ENCODE data around the gene P2RY14. TPM values are rescaled to one million over a fixed set of nuclear protein-coding genes. Genes with fewer than 3 reads are reported as not detected.

The P2RY14 gene
- total and polyA plus RNA-seq, 4 donors = 2.1 to 11.0 (median 2.5) TPM

GRCh38 chr3:151297429-151297828, 19.1 kb upstream of the P2RY14 start:
- Histone ChIP-seq H3K4me3 (no peak overlapping the region), H3K36me3 (ENCODE audit: control insufficient read depth in 4 of 4, insufficient read depth in 4 of 4, low read length in 4 of 4) (no peaks in the 10 kb centered on the region), H3K9ac (ENCODE audit: insufficient read depth in 1 of 2, low read length in 2 of 2) (no peak overlapping the region), H3K4me1 (ENCODE audit: control insufficient read depth in 5 of 5, insufficient read depth in 5 of 5, low read length in 5 of 5) (no peaks in the 10 kb centered on the region), H3K9me3 (ENCODE audit: control insufficient read depth in 4 of 4, insufficient read depth in 3 of 4, low read length in 3 of 4) (no peaks in the 10 kb centered on the region), H3K27me3 (ENCODE audit: control insufficient read depth in 3 of 3, insufficient read depth in 3 of 3, low read length in 2 of 3) (no peaks in the 10 kb centered on the region), H3K27ac (ENCODE audit: low read depth in 1 of 2, low read length in 1 of 2) (no peak overlapping the region)
- ATAC-seq (ENCODE audit: insufficient read depth, low FRiP score) (no peak), DNase-seq (no peak)
- 42 to 71% methylated on average over 2 of the region's 2 CpGs for WGBS, 2 donors
- no peak for TF ChIP-seq CTCF (IDR thresholded peaks at IDR 0.05; ENCODE audit: control extremely low read depth, extremely low read depth)

- no peak for ATAC-seq (ENCODE audit: insufficient read depth, low FRiP score)
- Histone ChIP-seq H3K27me3 (ENCODE audit: control insufficient read depth in 3 of 3, insufficient read depth in 3 of 3, low read length in 2 of 3) (no peaks in the 10 kb centered on the region), H3K4me1 (ENCODE audit: control insufficient read depth in 5 of 5, insufficient read depth in 5 of 5, low read length in 5 of 5) (no peaks in the 10 kb centered on the region), H3K36me3 (ENCODE audit: control insufficient read depth in 4 of 4, insufficient read depth in 4 of 4, low read length in 4 of 4) (no peaks in the 10 kb centered on the region), H3K9ac (ENCODE audit: insufficient read depth in 1 of 2, low read length in 2 of 2) (no peak overlapping the region), H3K9me3 (ENCODE audit: control insufficient read depth in 4 of 4, insufficient read depth in 3 of 4, low read length in 3 of 4) (no peaks in the 10 kb centered on the region), H3K27ac (ENCODE audit: low read depth in 1 of 2, low read length in 1 of 2) (no peak overlapping the region), H3K4me3 (no peak overlapping the region)
- no peak for DNase-seq
- 71 to 97% methylated on average over 3 of the region's 3 CpGs for WGBS, 2 donors
- no peak for TF ChIP-seq CTCF (IDR thresholded peaks at IDR 0.05; ENCODE audit: control extremely low read depth, extremely low read depth)
Measured at GRCh38 chr3:151296226-151296625, 17.9 kb upstream of the P2RY14 start.

- no peak for ATAC-seq (ENCODE audit: insufficient read depth, low FRiP score)
- 85 to 90% methylated on average over 6 of the region's 6 CpGs for WGBS, 2 donors
- TF ChIP-seq CTCF (IDR thresholded peaks at IDR 0.05; ENCODE audit: control extremely low read depth, extremely low read depth) = no peak
Measured at GRCh38 chr3:151293127-151293526, 14.8 kb upstream of the P2RY14 start.

GRCh38 chr3:151290673-151291072, 12.3 kb upstream of the P2RY14 start:
- Histone ChIP-seq H3K4me3 (no peak overlapping the region), H3K27me3 (ENCODE audit: control insufficient read depth in 3 of 3, insufficient read depth in 3 of 3, low read length in 2 of 3) (no peaks in the 10 kb centered on the region), H3K27ac (ENCODE audit: low read depth in 1 of 2, low read length in 1 of 2) (no peak overlapping the region), H3K36me3 (ENCODE audit: control insufficient read depth in 4 of 4, insufficient read depth in 4 of 4, low read length in 4 of 4) (no peaks in the 10 kb centered on the region), H3K9me3 (ENCODE audit: control insufficient read depth in 4 of 4, insufficient read depth in 3 of 4, low read length in 3 of 4) (no peaks in the 10 kb centered on the region), H3K9ac (ENCODE audit: insufficient read depth in 1 of 2, low read length in 2 of 2) (no peak overlapping the region), H3K4me1 (ENCODE audit: control insufficient read depth in 5 of 5, insufficient read depth in 5 of 5, low read length in 5 of 5) (no peaks in the 10 kb centered on the region)
- DNase-seq = peak in 1 of 3 donors; percentile 38
- 50 to 69% methylated on average over 3 of the region's 3 CpGs for WGBS, 2 donors
- no peak for TF ChIP-seq CTCF (IDR thresholded peaks at IDR 0.05; ENCODE audit: control extremely low read depth, extremely low read depth)
- ATAC-seq (ENCODE audit: insufficient read depth, low FRiP score) = no peak

More at GRCh38 chr3:151293127-151293526, 14.8 kb upstream of the P2RY14 start:
- Histone ChIP-seq H3K9me3 (ENCODE audit: control insufficient read depth in 4 of 4, insufficient read depth in 3 of 4, low read length in 3 of 4) (no peaks in the 10 kb centered on the region), H3K4me3 (no peak overlapping the region), H3K27me3 (ENCODE audit: control insufficient read depth in 3 of 3, insufficient read depth in 3 of 3, low read length in 2 of 3) (no peaks in the 10 kb centered on the region), H3K27ac (ENCODE audit: low read depth in 1 of 2, low read length in 1 of 2) (no peak overlapping the region), H3K4me1 (ENCODE audit: control insufficient read depth in 5 of 5, insufficient read depth in 5 of 5, low read length in 5 of 5) (no peaks in the 10 kb centered on the region), H3K36me3 (ENCODE audit: control insufficient read depth in 4 of 4, insufficient read depth in 4 of 4, low read length in 4 of 4) (no peaks in the 10 kb centered on the region), H3K9ac (ENCODE audit: insufficient read depth in 1 of 2, low read length in 2 of 2) (no peak overlapping the region)
- DNase-seq = no peak
